IMR-90 (cell line): Measurements from ENCODE around the gene ACER1. TPM values are rescaled to one million over a fixed set of nuclear protein-coding genes. Genes with fewer than 3 reads are reported as not detected.

ENCODE experiments used
- ATAC-seq: fragments of 200-7000 bp; cut with Tn5 transposase; 2 replicates; pipeline ENCODE4 v1.9.1; 2020; ENCODE audit warnings: low read depth, mild to moderate bottlenecking, moderate library complexity
- BruUV-seq: library from RNA; stranded (reverse); fragments of 400-500 nt; replicated peaks from 2 replicates; lab custom pipeline; 2021; lab: Mats Ljungman, UMichigan
- CTCF ChIA-PET: fragments of 300-600 bp; formaldehyde crosslinking; extraction: SDS; loops from one replicate; lab custom pipeline; 2021; ENCODE audit warnings: antibody characterized with exemption; lab: Yijun Ruan, JAX
- POLR2A ChIA-PET: fragments of 300-600 bp; sonication (Branson Sonifier 250); formaldehyde crosslinking; loops from one replicate; lab custom pipeline; 2022; ENCODE audit warnings: antibody characterized with exemption; ENCODE audit not compliant: unreplicated experiment; lab: Charles Lee
- DNase-seq: peaks from one replicate; pipeline ENCODE4 v3.0.0; 2013
- H2AFZ ChIP-seq: replicated peaks from 2 replicates; pipeline ENCODE3; 2013; ENCODE audit warnings: low read length, mild to moderate bottlenecking; ENCODE audit not compliant: poor library complexity
- H2AK5ac ChIP-seq: 2 replicates; pipeline ENCODE4 v1.6.1; 2013; ENCODE audit warnings: low read depth, low read length, inconsistent platforms
- H2AK9ac ChIP-seq: replicated peaks from 2 replicates; pipeline ENCODE3; 2013; ENCODE audit warnings: mild to moderate bottlenecking, low read depth, low read length, moderate library complexity; ENCODE audit not compliant: poor library complexity
- H2BK120ac ChIP-seq: 2 replicates; pipeline ENCODE4 v1.6.1; 2013; ENCODE audit warnings: low read depth, low read length, inconsistent platforms
- H2BK15ac ChIP-seq: 3 replicates; pipeline ENCODE4 v1.6.1; 2013; ENCODE audit warnings: low read depth, low read length, inconsistent platforms
- H2BK20ac ChIP-seq: 2 replicates; pipeline ENCODE4 v1.6.1; 2013; ENCODE audit warnings: low read depth, mild to moderate bottlenecking, inconsistent platforms, low read length, moderate library complexity
- H2BK5ac ChIP-seq: 2 replicates; pipeline ENCODE4 v1.6.1; 2013; ENCODE audit warnings: mild to moderate bottlenecking, low read depth, low read length, inconsistent platforms; ENCODE audit not compliant: poor library complexity, severe bottlenecking
- H3K14ac ChIP-seq: replicated peaks from 2 replicates; pipeline ENCODE4 v1.6.1; 2013; ENCODE audit warnings: low read depth, low read length, inconsistent platforms
- H3K18ac ChIP-seq: 2 replicates; pipeline ENCODE4 v1.6.1; 2013; ENCODE audit warnings: low read depth, low read length, control low read depth
- H3K23ac ChIP-seq: 2 replicates; pipeline ENCODE4 v1.6.1; 2013; ENCODE audit warnings: low read depth, low read length, inconsistent platforms
- H3K27ac ChIP-seq: 2 replicates; pipeline ENCODE4 v1.5.1; 2013; ENCODE audit warnings: mild to moderate bottlenecking, control low read depth, low read length; ENCODE audit not compliant: insufficient read depth
- H3K27me3 ChIP-seq: 2 replicates; pipeline ENCODE4 v1.6.1; 2013; ENCODE audit warnings: low read length; ENCODE audit not compliant: control insufficient read depth, insufficient read depth
- H3K36me3 ChIP-seq: 2 replicates; pipeline ENCODE4 v1.6.1; 2013; ENCODE audit warnings: low read length, mixed read lengths; ENCODE audit not compliant: control insufficient read depth, insufficient read depth
- H3K4ac ChIP-seq: 2 replicates; pipeline ENCODE4 v1.6.1; 2013; ENCODE audit warnings: low read depth, low read length, inconsistent platforms
- H3K4me1 ChIP-seq: 2 replicates; pipeline ENCODE4 v1.6.1; 2013; ENCODE audit warnings: low read length, mixed read lengths; ENCODE audit not compliant: control insufficient read depth, insufficient read depth
- H3K4me2 ChIP-seq: 2 replicates; pipeline ENCODE4 v1.6.1; 2013; ENCODE audit warnings: low read depth, mild to moderate bottlenecking, control low read depth, low read length, moderate library complexity
- H3K4me3 ChIP-seq: 2 replicates; pipeline ENCODE4 v1.5.1; 2013; ENCODE audit warnings: low read depth, mild to moderate bottlenecking, control low read depth, low read length, moderate library complexity; ENCODE audit not compliant: insufficient read depth
- H3K56ac ChIP-seq: 2 replicates; pipeline ENCODE4 v1.6.1; 2013; ENCODE audit warnings: low read length, inconsistent platforms; ENCODE audit not compliant: insufficient read depth; ENCODE audit errors: extremely low read depth
- H3K79me1 ChIP-seq, 2 experiments: 2 replicates each; pipeline ENCODE4 v1.6.1; 2013; ENCODE audit warnings: low read length in 2 of 2, inconsistent platforms in 1 of 2, low read depth in 1 of 2
- H3K9ac ChIP-seq: 2 replicates; pipeline ENCODE4 v1.6.1; 2013; ENCODE audit warnings: low read depth, low read length, control low read depth
- H3K9me1 ChIP-seq: 2 replicates; pipeline ENCODE4 v1.6.1; 2013; ENCODE audit warnings: low read length, inconsistent platforms; ENCODE audit not compliant: insufficient read depth
- H3K9me3 ChIP-seq: 2 replicates; pipeline ENCODE4 v1.6.1; 2013; ENCODE audit warnings: low read length; ENCODE audit not compliant: control insufficient read depth, insufficient read depth
- H4K20me1 ChIP-seq: 2 replicates; pipeline ENCODE4 v1.6.1; 2013; ENCODE audit warnings: low read length, inconsistent platforms; ENCODE audit not compliant: insufficient read depth
- H4K5ac ChIP-seq: 2 replicates; pipeline ENCODE4 v1.6.1; 2013; ENCODE audit warnings: mild to moderate bottlenecking, low read depth, low read length, control low read depth
- H4K8ac ChIP-seq, 2 experiments: 2 replicates each; pipeline ENCODE4 v1.6.1; 2013; ENCODE audit warnings: low read depth in 2 of 2, low read length in 2 of 2, control low read depth in 1 of 2, inconsistent platforms in 1 of 2
- H4K91ac ChIP-seq: 2 replicates; pipeline ENCODE4 v1.6.1; 2013; ENCODE audit warnings: low read depth, low read length, inconsistent platforms; ENCODE audit not compliant: insufficient read depth
- CHD1 ChIP-seq: IDR thresholded peaks from 2 replicates; pipeline ENCODE4 v1.6.1; 2012; ENCODE audit warnings: low read depth, low read length, improper control_type of control experiment
- CTCF ChIP-seq: conservative IDR thresholded peaks from 2 replicates; pipeline ENCODE4 v1.5.1; 2012; ENCODE audit warnings: mild to moderate bottlenecking, low read depth, low read length, improper control_type of control experiment
- ELK1 ChIP-seq: fragments of 150-350 bp; IDR thresholded peaks from 2 replicates; pipeline ENCODE4 v1.6.1; 2016; ENCODE audit warnings: low read depth, mild to moderate bottlenecking, low read length, moderate library complexity, borderline replicate concordance
- FOS ChIP-seq: fragments of 150-350 bp; IDR thresholded peaks from 2 replicates; pipeline ENCODE4 v1.6.1; 2016; ENCODE audit warnings: low read depth, low read length
- MAZ ChIP-seq: IDR thresholded peaks from 2 replicates; pipeline ENCODE4 v1.6.1; 2012; ENCODE audit warnings: low read depth, mild to moderate bottlenecking, low read length, improper control_type of control experiment, moderate library complexity, borderline replicate concordance
- MXI1 ChIP-seq: IDR thresholded peaks from 2 replicates; pipeline ENCODE4 v1.6.1; 2012; ENCODE audit warnings: low read depth, mild to moderate bottlenecking, low read length, moderate library complexity, borderline replicate concordance
- POLR2A ChIP-seq: IDR thresholded peaks from 2 replicates; pipeline ENCODE4 v1.6.1; 2012; ENCODE audit warnings: mild to moderate bottlenecking, low read depth, low read length
- RAD21 ChIP-seq: IDR thresholded peaks from 2 replicates; pipeline ENCODE4 v1.6.1; 2012; ENCODE audit warnings: low read length, improper control_type of control experiment
- RCOR1 ChIP-seq: IDR thresholded peaks from 2 replicates; pipeline ENCODE4 v1.6.1; 2012; ENCODE audit warnings: mild to moderate bottlenecking, low read length, improper control_type of control experiment; ENCODE audit not compliant: insufficient replicate concordance
- SMC3 ChIP-seq: fragments of 150-350 bp; IDR thresholded peaks from 2 replicates; pipeline ENCODE4 v1.6.1; 2016; ENCODE audit warnings: low read depth, mild to moderate bottlenecking, antibody characterized with exemption, low read length, moderate library complexity
- USF2 ChIP-seq: fragments of 150-350 bp; IDR thresholded peaks from 2 replicates; pipeline ENCODE4 v1.6.1; 2017; ENCODE audit warnings: mild to moderate bottlenecking, antibody characterized with exemption, low read length, low read depth
- WGBS, 2 experiments: methylation state at CpG; one replicate each; pipeline versions ENCODE4 v1.1.5 to v1.1.7; 2013; ENCODE audit warnings: missing lambda C conversion rate in 2 of 2; ENCODE audit not compliant: insufficient read length in 1 of 2; ENCODE audit errors: extremely low coverage in 2 of 2; 5-methylcytosine and 5-hydroxymethylcytosine counted together
- dilution Hi-C: fragments of 300-500 bp; cut with HindIII; formaldehyde crosslinking; loops from one replicate; pipeline ENCODE4 v1.14.3; 2018; ENCODE audit warnings: low sequenced_read_pairs; ENCODE audit not compliant: unreplicated experiment
- in situ Hi-C: fragments of 300-500 bp; cut with MboI; formaldehyde crosslinking; loops from 3 replicates; pipeline ENCODE4 v1.14.3; 2019; ENCODE audit warnings: low sequenced_read_pairs, inconsistent platforms, mixed read lengths
- intact Hi-C: fragments of 100-400 bp; cut with micrococcal nuclease; formaldehyde crosslinking; loops from 2 replicates; pipeline ENCODE4 v1.10.0; 2022
- polyA plus RNA-seq, 3 experiments: library from polyadenylated mRNA; depleted of rRNA; stranded (reverse); fragments of >200 nt; gene quantifications; 2 replicates each; pipeline ENCODE4 v1.2.3, GENCODE V29; 2012; ENCODE audit warnings: low replicate concordance in 1 of 3
- total RNA-seq: library from RNA; depleted of rRNA; stranded (reverse); fragments of >200 nt; gene quantifications from 2 replicates; pipeline ENCODE4 v1.2.3, GENCODE V29; 2012

Gene ACER1
- total and polyA plus RNA-seq, 2 of the 4 experiments (the other 2 are of a cell fraction), result not detected

- H2AK9ac ChIP-seq, result peak within 1 kb of the TSS; percentile 100
- intact Hi-C loops (loop anchor here (1.0 to 2.0 kb wide), 2 partner anchors 21 to 364 kb away; partner anchors contain the start of genes GPR108 and GTF2F1), in situ Hi-C loops (no loop called here), dilution Hi-C loops (no loop called here)
- H3K27ac ChIP-seq, result peak within 1 kb of the TSS; percentile 79
- H4K8ac ChIP-seq, result peak within 1 kb of the TSS; percentile 94 to 99
- BruUV-seq, result no TSS peak
- peak within 1 kb of the TSS; percentile 100 for H2AFZ ChIP-seq
- peak within 1 kb of the TSS; percentile 87 for H2BK5ac ChIP-seq
- peak within 1 kb of the TSS; percentile 34; the same call in 1 of the 2 replicates for H2BK120ac ChIP-seq
- H3K4ac ChIP-seq, result peak within 1 kb of the TSS; percentile 95
- H4K5ac ChIP-seq, result peak within 1 kb of the TSS; percentile 86
- H3K9me3 ChIP-seq, result no peaks in the 10 kb centered on the region
- H3K9ac ChIP-seq, result peak within 1 kb of the TSS; percentile 68
- peaks cover 13% of the 10 kb centered on the region for H3K9me1 ChIP-seq
- DNase-seq, result peak; percentile 100
- peak within 1 kb of the TSS; percentile 62; the same call in 1 of the 2 replicates for H3K56ac ChIP-seq
- H3K4me1 ChIP-seq, result peaks cover 6% of the 10 kb centered on the region
- peak within 1 kb of the TSS; percentile 79 for H3K4me3 ChIP-seq
- no peaks in the 10 kb centered on the region for H4K20me1 ChIP-seq
- H2BK15ac ChIP-seq, result peak within 1 kb of the TSS; percentile 82; the same call in 1 of the 3 replicates
- CTCF ChIA-PET, result interaction anchor here (0.6 kb wide), 1 partner anchor 121 kb away, joined by 4 read pairs; no protein-coding TSS in a partner anchor
- peak within 1 kb of the TSS; percentile 88 for H3K4me2 ChIP-seq
- H3K79me1 ChIP-seq, result peaks cover 10 to 14% of the 10 kb centered on the region in 2 experiments; a peak in 3 of 4 replicates
- H3K14ac ChIP-seq, result peak within 1 kb of the TSS; percentile 96
- no peaks in the 10 kb centered on the region for H3K27me3 ChIP-seq
- H3K23ac ChIP-seq, result peak within 1 kb of the TSS; percentile 28; the same call in 1 of the 2 replicates
- peak; percentile 46 for TF ChIP-seq RCOR1
- TF ChIP-seq RAD21, result no peak
- no peak for TF ChIP-seq ELK1
- TF ChIP-seq MAZ, result peak; percentile 78; the same call in 1 of the 2 replicates
- TF ChIP-seq POLR2A, result peak; percentile 67; the same call in 1 of the 2 replicates
- peak; percentile 46; the same call in 1 of the 2 replicates for TF ChIP-seq USF2
- TF ChIP-seq CHD1, result no peak
- no peak for TF ChIP-seq CTCF
- peak; percentile 64; the same call in 1 of the 2 replicates for TF ChIP-seq MXI1
- TF ChIP-seq SMC3, result no peak
- peak; percentile 96 for TF ChIP-seq FOS
- H3K18ac ChIP-seq, result peak within 1 kb of the TSS; percentile 12
- peak; percentile 83 for ATAC-seq
- H4K91ac ChIP-seq, result peak within 1 kb of the TSS; percentile 84
- peaks cover 14% of the 10 kb centered on the region; the same call in 1 of the 2 replicates for H3K36me3 ChIP-seq
- WGBS, 2 experiments, result 1% methylated on average over 28 of the region's 47 CpGs; no CpG with 5 or more reads in 1 of the 2 experiments
- peak within 1 kb of the TSS; percentile 6; the same call in 1 of the 2 replicates for H2BK20ac ChIP-seq
- POLR2A ChIA-PET, result interaction anchor here (0.8 to 1.0 kb wide), 2 partner anchors 11 to 21 kb away, joined by 3 to 8 read pairs; partner anchors contain the start of gene CLPP
- peak within 1 kb of the TSS; percentile 98 for H2AK5ac ChIP-seq
These were observed 39.2 kb upstream of the ACER1 start, which contains the start of gene ALKBH7 for GRCh38 chr19:6372594-6373095. Gene ALKBH7 (plus strand): TSS chr19:6372794. CDS start chr19:6372821, 27 bp downstream.
